SK-N-SH treated with all-trans-retinoic acid at 6 μM for 48 hours (cell line): ENCODE results near the gene KDM5A.

ENCODE experiments used
- ATAC-seq: fragments of 200-7000 bp; cut with Tn5 transposase; 3 replicates; pipeline ENCODE4 v1.9.1; 2020; ENCODE audit warnings: mild to moderate bottlenecking, moderate library complexity
- ARNTL ChIP-seq: fragments of 450-650 bp; formaldehyde crosslinking; IDR thresholded peaks from 2 replicates; pipeline ENCODE4 v1.5.0; 2020; ENCODE audit warnings: low read depth, mild to moderate bottlenecking, moderate library complexity, borderline replicate concordance
- BACH2 ChIP-seq: fragments of 250-450 bp; sonication (Bioruptor Pico); IDR thresholded peaks from 2 replicates; pipeline ENCODE4 v1.9.0; 2021; ENCODE audit warnings: mild to moderate bottlenecking, borderline replicate concordance
- CREB5 ChIP-seq: fragments of 250-450 bp; sonication (Bioruptor Pico); IDR thresholded peaks from 2 replicates; pipeline ENCODE4 v1.5.1; 2020; ENCODE audit warnings: low read depth, mild to moderate bottlenecking, moderate library complexity
- CSDC2 ChIP-seq: fragments of 250-450 bp; sonication (Bioruptor Pico); IDR thresholded peaks from 2 replicates; pipeline ENCODE4 v1.5.0; 2020; ENCODE audit warnings: mild to moderate bottlenecking, moderate library complexity
- CSRNP3 ChIP-seq: fragments of 250-450 bp; sonication (Bioruptor Pico); IDR thresholded peaks from 2 replicates; pipeline ENCODE4 v1.5.1; 2021; ENCODE audit warnings: mild to moderate bottlenecking, moderate library complexity
- ESRRG ChIP-seq: fragments of 250-450 bp; sonication (Bioruptor Pico); IDR thresholded peaks from 2 replicates; pipeline ENCODE4 v1.6.1; 2021; ENCODE audit warnings: mild to moderate bottlenecking
- GLIS3 ChIP-seq: fragments of 250-450 bp; sonication (Bioruptor Pico); IDR thresholded peaks from 2 replicates; pipeline ENCODE4 v1.5.0; 2020; ENCODE audit warnings: mild to moderate bottlenecking, moderate library complexity
- OSR1 ChIP-seq: fragments of 250-450 bp; sonication (Bioruptor Pico); IDR thresholded peaks from 2 replicates; pipeline ENCODE4 v1.8.0; 2022; ENCODE audit warnings: moderate library complexity, mild to moderate bottlenecking, inconsistent platforms
- PATZ1 ChIP-seq: fragments of 250-450 bp; sonication (Bioruptor Pico); IDR thresholded peaks from 2 replicates; pipeline ENCODE4 v1.8.0; 2020; ENCODE audit warnings: mild to moderate bottlenecking, moderate library complexity, borderline replicate concordance
- POU6F1 ChIP-seq: fragments of 250-450 bp; sonication (Bioruptor Pico); IDR thresholded peaks from 2 replicates; pipeline ENCODE4 v1.8.0; 2021; ENCODE audit warnings: low read depth, mild to moderate bottlenecking, moderate library complexity, borderline replicate concordance
- RARB ChIP-seq: fragments of 250-450 bp; sonication (Bioruptor Pico); IDR thresholded peaks from 2 replicates; pipeline ENCODE4 v1.8.0; 2021; ENCODE audit warnings: mild to moderate bottlenecking, moderate library complexity
- SNAI2 ChIP-seq: fragments of 250-450 bp; sonication (Bioruptor Pico); IDR thresholded peaks from 2 replicates; pipeline ENCODE4 v1.5.0; 2020; ENCODE audit warnings: mild to moderate bottlenecking, moderate library complexity
- TCF4 ChIP-seq: fragments of 250-450 bp; sonication (Bioruptor Pico); IDR thresholded peaks from 2 replicates; pipeline ENCODE4 v1.8.0; 2021; ENCODE audit warnings: mild to moderate bottlenecking, moderate library complexity, borderline replicate concordance
- TOX ChIP-seq: fragments of 250-450 bp; sonication (Bioruptor Pico); IDR thresholded peaks from 2 replicates; pipeline ENCODE4 v1.8.0; 2021; ENCODE audit warnings: mild to moderate bottlenecking, moderate library complexity, borderline replicate concordance
- TSHZ2 ChIP-seq: fragments of 250-450 bp; sonication (Bioruptor Pico); IDR thresholded peaks from 2 replicates; pipeline ENCODE4 v1.5.0; 2020; ENCODE audit warnings: mild to moderate bottlenecking, moderate library complexity
- ZFP3 ChIP-seq: fragments of 250-450 bp; sonication (Bioruptor Pico); IDR thresholded peaks from 2 replicates; pipeline ENCODE4 v1.5.0; 2020; ENCODE audit warnings: mild to moderate bottlenecking, moderate library complexity
- ZFP30 ChIP-seq: fragments of 450-650 bp; formaldehyde crosslinking; IDR thresholded peaks from 2 replicates; pipeline ENCODE4 v1.5.0; 2022; ENCODE audit warnings: mild to moderate bottlenecking, moderate library complexity
- ZNF565 ChIP-seq: fragments of 450-650 bp; formaldehyde crosslinking; conservative IDR thresholded peaks from 2 replicates; pipeline ENCODE4 v1.5.0; 2020; ENCODE audit warnings: low read depth, mild to moderate bottlenecking, moderate library complexity
- ZNF70 ChIP-seq: fragments of 450-650 bp; formaldehyde crosslinking; IDR thresholded peaks from 2 replicates; pipeline ENCODE4 v1.5.0; 2020; ENCODE audit warnings: mild to moderate bottlenecking, moderate library complexity
- ZNF8 ChIP-seq: fragments of 450-650 bp; formaldehyde crosslinking; IDR thresholded peaks from 2 replicates; pipeline ENCODE4 v1.5.0; 2020; ENCODE audit warnings: mild to moderate bottlenecking, moderate library complexity

The KDM5A gene

GRCh38 chr12:400828-401227 lies 11.7 kb upstream of the KDM5A start:
- no peak for ATAC-seq
- TF ChIP-seq ARNTL (CRISPR knock-in tag) (no peak), TOX (CRISPR knock-in tag) (no peak), CREB5 (CRISPR knock-in tag) (no peak), PATZ1 (CRISPR knock-in tag) (no peak), ZNF565 (CRISPR knock-in tag) (no peak), GLIS3 (CRISPR knock-in tag) (no peak), TSHZ2 (no peak)

- no peak for TF ChIP-seq ZNF8 (CRISPR knock-in tag)
- TF ChIP-seq TOX (CRISPR knock-in tag), result no peak
- no peak for TF ChIP-seq CREB5 (CRISPR knock-in tag)
- TF ChIP-seq ZNF565 (CRISPR knock-in tag), result no peak
- TF ChIP-seq ESRRG (CRISPR knock-in tag), result no peak
- TF ChIP-seq POU6F1, result no peak
- no peak for TF ChIP-seq TSHZ2
- TF ChIP-seq GLIS3 (CRISPR knock-in tag), result no peak
- no peak for TF ChIP-seq TCF4 (CRISPR knock-in tag)
- TF ChIP-seq CSRNP3, result no peak
- no peak for TF ChIP-seq SNAI2 (CRISPR knock-in tag)
- TF ChIP-seq PATZ1 (CRISPR knock-in tag), result no peak
- no peak for TF ChIP-seq CSDC2 (CRISPR knock-in tag)
- TF ChIP-seq ARNTL (CRISPR knock-in tag), result no peak
- TF ChIP-seq BACH2 (CRISPR knock-in tag), result no peak
- TF ChIP-seq ZFP30 (CRISPR knock-in tag), result no peak
- TF ChIP-seq OSR1 (CRISPR knock-in tag), result no peak
- TF ChIP-seq RARB (CRISPR knock-in tag), result no peak
- no peak for TF ChIP-seq ZFP3 (CRISPR knock-in tag)
- no peak for TF ChIP-seq ZNF70 (CRISPR knock-in tag)
- peak; percentile 56 for ATAC-seq
Measured at GRCh38 chr12:388541-389141, 479 bp downstream of the KDM5A start.
